HPDE6-E6E7 (cell line): ENCODE results near the gene CLCN4.

Experiments
- DNase-seq: peaks from one replicate; pipeline ENCODE4 v3.0.0; 2011; ENCODE audit warnings: missing footprints; ENCODE audit errors: extremely low spot score

Gene CLCN4

GRCh38 chrX:10242026-10242425 lies 85.3 kb downstream of the CLCN4 start:
- no peak for DNase-seq

DNA sequence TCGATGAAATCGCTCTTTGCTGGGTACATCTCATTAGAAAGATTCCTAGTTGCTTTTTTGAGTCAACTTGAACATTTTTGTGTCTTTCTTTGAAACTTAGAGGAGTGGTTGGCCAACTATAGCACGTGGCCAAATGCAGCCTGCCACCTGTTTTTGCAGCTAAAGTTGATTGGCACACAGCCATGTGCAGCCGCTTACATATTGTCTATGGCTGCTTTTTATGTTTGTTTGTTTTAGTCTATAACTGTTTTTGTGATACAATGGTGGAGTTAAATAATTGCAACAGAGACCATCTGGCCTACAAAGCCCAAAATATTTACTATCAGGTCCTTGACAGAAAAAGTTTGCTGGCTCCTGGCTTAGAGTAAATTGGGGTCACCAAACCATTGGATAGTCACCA lies 86.3 kb downstream of the CLCN4 start:
- no peak for DNase-seq

- no peak for DNase-seq
These were observed 88.3 kb downstream of the CLCN4 start for GRCh38 chrX:10244915-10245622.

DNA sequence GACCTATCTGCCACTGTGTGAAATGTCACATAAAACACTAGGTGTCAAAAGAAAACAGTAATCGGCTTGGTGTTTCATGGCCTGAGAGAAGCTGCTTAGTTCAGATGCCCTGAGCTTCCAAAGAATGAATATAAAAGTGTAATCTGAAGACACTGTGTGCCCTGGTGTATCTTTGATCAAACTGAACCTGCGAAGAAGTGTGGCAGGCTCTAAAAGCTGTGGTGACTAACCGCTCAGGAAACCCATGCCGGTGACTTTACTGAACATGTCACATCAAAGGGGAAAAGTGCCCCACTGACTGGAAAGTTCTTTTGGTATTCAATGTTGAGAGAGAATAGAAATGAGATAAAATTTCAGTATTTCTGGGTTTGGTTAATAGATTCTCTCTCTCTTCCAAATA lies 89.1 kb downstream of the CLCN4 start:
- DNase-seq: no peak

- no peak for DNase-seq
These were observed 89.5 kb downstream of the CLCN4 start for GRCh38 chrX:10246297-10246696.

DNA sequence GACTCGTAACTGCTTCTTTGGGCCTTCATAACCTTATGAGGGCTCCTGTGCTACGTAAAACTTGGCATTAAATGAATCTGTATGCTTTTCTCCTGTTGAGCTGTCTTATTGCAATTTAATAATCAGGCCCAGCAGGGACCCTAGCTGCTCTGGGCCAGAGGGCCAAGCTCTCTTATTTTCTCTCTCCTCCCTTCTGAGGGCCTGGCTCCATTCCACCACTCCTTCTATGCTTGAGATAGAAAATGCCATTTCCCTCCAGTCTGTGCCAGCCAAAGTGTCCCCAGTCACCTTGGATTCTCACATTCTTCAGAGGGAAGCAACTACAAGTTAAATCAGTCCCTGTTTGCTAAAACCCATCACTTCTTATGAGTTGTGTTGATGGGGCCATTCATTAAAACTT lies 90.1 kb downstream of the CLCN4 start:
- no peak for DNase-seq

DNA sequence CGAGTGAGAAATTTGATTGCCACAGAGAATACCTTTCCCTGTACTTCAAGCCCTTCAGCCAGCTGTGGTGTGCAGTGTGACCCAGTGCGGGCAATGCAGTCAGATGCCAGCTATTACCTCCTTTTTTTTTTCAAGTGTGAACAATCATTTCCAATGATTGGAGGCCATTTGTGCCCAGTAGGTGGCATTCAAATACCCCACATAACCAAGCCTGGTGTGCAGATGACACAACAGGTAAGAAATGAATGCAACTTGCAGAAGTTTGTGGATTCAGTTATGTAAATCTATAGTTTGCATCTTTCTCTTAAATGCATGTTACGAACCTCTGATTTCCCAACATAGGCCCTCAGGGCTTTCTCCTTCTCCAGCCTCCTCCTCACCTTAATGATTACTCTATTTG lies 98.0 kb downstream of the CLCN4 start:
- DNase-seq: peak; percentile 11

DNA sequence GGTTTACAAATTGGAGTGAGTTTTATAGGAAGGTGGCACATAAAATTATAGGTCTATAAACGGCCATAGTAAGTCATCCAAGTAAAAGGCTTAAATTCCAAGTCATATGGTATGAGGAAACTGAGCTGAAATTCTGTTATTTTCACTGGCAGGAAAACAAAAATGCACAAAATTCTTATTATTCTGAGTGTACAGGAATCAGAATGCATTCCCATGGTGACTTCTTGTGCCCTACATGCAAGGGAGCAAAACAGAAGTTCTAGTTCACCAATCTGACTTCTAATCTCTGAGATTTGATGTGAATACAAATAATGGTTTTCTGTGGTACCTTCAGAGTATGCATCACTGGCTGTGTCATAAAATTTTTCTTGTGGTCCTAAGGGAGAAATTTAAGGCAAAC lies 102.9 kb downstream of the CLCN4 start:
- no peak for DNase-seq

GRCh38 chrX:10265775-10266174 lies 109.0 kb downstream of the CLCN4 start:
- DNase-seq: no peak

GRCh38 chrX:10278716-10279115 lies 121.9 kb downstream of the CLCN4 start:
- no peak for DNase-seq

GRCh38 chrX:10280071-10280470 lies 123.3 kb downstream of the CLCN4 start:
- no peak for DNase-seq

DNA sequence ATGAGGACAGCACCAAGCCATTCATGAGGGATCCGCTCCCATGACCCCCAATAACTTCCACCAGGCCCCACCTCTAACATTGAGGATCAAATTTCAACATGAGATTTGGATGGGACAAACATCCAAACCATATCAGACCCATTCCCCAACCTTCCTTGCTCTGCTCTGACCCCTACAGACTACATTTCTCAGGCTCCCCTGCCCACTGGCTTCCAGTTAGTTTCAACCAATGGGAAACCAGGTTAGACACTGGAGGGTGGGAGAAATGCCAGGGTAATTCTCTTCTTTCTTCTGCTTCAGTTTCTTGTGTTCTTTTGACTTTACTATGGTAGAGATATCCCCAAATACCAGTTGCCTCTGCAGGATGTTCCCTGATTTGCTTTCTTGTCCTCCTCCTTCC lies 125.7 kb downstream of the CLCN4 start:
- DNase-seq: no peak

DNA sequence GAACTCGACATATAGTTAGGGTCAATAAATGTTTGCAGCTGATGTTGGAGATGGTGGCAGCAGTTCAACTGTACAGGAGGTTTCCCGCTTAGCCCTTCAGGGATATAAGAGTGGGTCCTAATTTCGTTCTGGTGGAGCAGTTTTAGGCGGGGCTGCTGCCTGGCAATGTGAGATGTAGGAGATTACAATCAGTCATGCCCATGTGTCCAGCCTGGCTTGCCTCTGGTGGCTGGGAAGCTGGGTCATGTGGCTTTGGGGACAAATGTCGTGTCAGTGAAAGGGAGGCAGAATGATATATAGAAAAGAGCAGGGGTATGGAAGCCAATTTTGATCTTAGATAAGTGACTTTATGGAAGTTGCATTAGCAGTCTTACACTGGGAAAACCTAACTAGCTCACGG lies 129.4 kb downstream of the CLCN4 start:
- DNase-seq: no peak
